Measurements from ENCODE around the gene MYBPH.

The MYBPH gene

DNA sequence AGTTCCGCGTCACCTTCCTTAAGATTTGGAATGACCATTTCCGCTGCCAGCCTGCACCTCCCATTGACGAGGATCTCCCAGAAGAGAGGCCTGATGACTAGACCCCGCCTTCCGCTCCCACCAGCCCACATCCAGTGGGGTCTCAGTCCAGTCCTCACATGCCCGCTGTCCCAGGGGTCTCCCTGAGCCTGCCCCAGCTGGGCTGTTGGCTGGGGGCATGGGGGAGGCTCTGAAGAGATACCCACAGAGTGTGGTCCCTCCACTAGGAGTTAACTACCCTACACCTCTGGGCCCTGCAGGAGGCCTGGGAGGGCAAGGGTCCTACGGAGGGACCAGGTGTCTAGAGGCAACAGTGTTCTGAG, 9.8 kb downstream of the MYBPH start:
- no peak overlapping the region for H3K4me3 ChIP-seq (ENCODE audit: low read depth, low read length)
- TF ChIP-seq, protein P1, sequence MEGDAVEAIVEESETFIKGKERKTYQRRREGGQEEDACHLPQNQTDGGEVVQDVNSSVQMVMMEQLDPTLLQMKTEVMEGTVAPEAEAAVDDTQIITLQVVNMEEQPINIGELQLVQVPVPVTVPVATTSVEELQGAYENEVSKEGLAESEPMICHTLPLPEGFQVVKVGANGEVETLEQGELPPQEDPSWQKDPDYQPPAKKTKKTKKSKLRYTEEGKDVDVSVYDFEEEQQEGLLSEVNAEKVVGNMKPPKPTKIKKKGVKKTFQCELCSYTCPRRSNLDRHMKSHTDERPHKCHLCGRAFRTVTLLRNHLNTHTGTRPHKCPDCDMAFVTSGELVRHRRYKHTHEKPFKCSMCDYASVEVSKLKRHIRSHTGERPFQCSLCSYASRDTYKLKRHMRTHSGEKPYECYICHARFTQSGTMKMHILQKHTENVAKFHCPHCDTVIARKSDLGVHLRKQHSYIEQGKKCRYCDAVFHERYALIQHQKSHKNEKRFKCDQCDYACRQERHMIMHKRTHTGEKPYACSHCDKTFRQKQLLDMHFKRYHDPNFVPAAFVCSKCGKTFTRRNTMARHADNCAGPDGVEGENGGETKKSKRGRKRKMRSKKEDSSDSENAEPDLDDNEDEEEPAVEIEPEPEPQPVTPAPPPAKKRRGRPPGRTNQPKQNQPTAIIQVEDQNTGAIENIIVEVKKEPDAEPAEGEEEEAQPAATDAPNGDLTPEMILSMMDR (IDR thresholded peaks at IDR 0.05; ENCODE audit: low read depth, low read length): no peak

- TF ChIP-seq, protein P1 (IDR thresholded peaks at IDR 0.05; ENCODE audit: low read depth, low read length): no peak
These were observed 10.4 kb downstream of the MYBPH start for GRCh38 chr1:203165101-203165799.

DNA sequence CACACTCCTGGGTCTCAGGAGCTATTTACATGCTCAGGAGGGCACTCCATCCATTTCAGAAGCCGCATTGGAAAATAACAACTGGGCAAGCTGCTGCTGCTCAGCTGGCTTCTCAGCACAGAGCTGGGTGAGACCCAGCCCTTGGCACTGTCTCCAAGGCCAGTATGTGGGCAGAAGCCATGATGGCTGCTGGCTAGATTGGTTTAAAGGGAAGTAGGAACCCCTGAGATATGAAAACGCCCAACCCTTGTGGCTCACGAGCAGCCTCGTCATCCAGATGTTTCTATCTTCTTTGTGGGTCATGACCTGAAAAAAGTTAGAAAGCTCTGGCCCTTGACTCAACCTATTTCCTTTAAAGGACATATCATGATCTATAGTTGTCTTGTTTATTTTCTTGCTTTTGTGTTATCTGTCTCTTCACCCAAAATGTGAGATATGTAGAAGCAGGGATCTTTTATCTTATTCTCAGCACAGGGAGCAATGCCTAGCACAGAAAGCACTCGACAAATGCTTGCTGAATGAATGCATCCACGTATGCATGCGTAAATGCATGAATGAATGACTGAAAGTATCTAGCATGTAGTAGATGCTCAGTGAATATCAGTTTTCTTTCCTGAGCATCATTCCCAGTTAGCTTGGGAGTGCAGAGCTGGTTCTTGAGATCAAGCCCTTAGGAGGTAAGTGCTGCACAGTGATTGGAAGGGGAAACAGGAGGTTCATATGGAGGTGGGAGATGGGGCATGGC, 11.6 kb downstream of the MYBPH start:
- TF ChIP-seq, protein P1 (IDR thresholded peaks at IDR 0.05; ENCODE audit: low read depth, low read length): no peak
- H3K4me3 ChIP-seq (ENCODE audit: low read depth, low read length): no peak overlapping the region

More at GRCh38 chr1:203165101-203165799, 10.4 kb downstream of the MYBPH start:
- H3K4me3 ChIP-seq (ENCODE audit: low read depth, low read length): no peak overlapping the region

DNA sequence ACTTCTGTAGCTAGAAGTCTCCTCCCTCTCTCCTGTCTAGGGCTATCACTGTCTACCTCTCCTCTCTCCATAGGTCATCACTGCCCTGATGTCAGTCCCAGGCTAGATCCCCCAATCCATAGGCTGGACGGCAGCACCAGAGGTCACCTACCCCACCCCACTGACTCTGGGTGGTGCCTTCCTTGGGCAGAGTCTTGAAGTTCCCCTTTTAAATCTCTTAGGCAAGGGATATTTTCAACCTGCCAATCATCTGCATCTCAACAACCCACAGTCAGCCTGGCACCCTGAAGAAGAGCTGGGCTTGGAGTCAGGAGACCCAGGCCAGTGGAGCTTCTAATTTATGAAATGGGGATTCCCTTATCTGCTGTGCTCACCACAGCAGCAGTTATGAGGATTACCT, 13.2 kb downstream of the MYBPH start:
- TF ChIP-seq, protein P1 (IDR thresholded peaks at IDR 0.05; ENCODE audit: low read depth, low read length): no peak
- no peak overlapping the region for H3K4me3 ChIP-seq (ENCODE audit: low read depth, low read length)

DNA sequence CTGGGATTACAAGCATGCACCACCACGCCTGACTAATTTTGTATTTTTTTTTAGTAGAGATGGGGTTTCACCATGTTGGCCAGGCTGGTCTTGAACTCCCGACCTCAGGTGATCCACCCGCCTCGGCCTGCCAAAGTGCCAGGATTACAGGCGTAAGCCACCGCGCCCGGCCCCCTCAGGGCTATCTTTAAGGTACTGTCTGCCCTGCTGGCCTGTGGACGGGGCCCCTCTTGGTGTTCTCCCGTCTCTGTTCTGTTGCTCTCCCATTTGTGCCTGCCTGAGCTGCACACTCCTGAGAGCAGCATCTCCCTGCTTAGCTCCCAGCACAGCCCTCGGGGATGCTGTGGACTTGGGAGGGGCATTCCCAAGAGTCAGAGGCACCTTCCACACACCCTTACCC, 13.9 kb downstream of the MYBPH start:
- no peak overlapping the region for H3K4me3 ChIP-seq (ENCODE audit: low read depth, low read length)
- TF ChIP-seq, protein P1 (IDR thresholded peaks at IDR 0.05; ENCODE audit: low read depth, low read length): no peak

GRCh38 chr1:203161175-203161574, 14.5 kb downstream of the MYBPH start:
- H3K4me3 ChIP-seq (ENCODE audit: low read depth, low read length): no peak overlapping the region
- TF ChIP-seq, protein P1 (IDR thresholded peaks at IDR 0.05; ENCODE audit: low read depth, low read length): no peak

- H3K4me3 ChIP-seq (ENCODE audit: low read depth, low read length): no peak overlapping the region
- TF ChIP-seq, protein P1 (IDR thresholded peaks at IDR 0.05; ENCODE audit: low read depth, low read length): no peak
These were observed 15.8 kb downstream of the MYBPH start for GRCh38 chr1:203159844-203160243.

Measured in WI38 (cell line).